SKM-1 (cell line): Measurements from ENCODE around the gene RAP1A.
A peak's percentile ranks its signal among the peaks of the same experiment; 100 is the strongest.
"Not testable (repeated sequence)": the region's sequence is repeated elsewhere in the genome, so short reads cannot be mapped to it uniquely, and the experiment has no call there.

ENCODE experiments used
- DNase-seq: peaks from one replicate; lab custom pipeline; 2025; ENCODE audit not compliant: unreplicated experiment; lab: John Stamatoyannopoulos, UW

The RAP1A gene

GRCh38 chr1:111597426-111597825 is 22.2 kb upstream of the RAP1A start:
- DNase-seq: no peak

DNA sequence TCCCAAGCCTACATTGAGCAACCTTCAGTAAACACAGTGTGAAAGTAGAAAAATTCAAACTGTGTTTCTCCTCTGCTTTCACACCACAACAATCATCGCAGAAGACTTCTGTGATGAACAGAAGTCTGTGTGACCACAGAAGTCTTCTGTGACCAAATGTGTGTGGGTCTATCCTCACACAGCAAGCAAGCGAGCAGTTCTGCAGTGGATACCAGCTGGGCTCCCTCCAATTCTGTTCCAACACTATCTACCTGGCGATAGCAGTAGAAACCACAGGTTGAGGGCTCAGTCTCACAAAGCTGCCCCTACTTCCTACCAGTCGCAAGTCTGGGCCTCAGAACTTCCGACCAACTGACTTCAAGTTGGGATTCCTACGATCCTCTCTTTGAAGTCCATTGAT is 21.0 kb upstream of the RAP1A start:
- no peak for DNase-seq

GRCh38 chr1:111599781-111600693 is 19.6 kb upstream of the RAP1A start:
- DNase-seq: no peak

DNA sequence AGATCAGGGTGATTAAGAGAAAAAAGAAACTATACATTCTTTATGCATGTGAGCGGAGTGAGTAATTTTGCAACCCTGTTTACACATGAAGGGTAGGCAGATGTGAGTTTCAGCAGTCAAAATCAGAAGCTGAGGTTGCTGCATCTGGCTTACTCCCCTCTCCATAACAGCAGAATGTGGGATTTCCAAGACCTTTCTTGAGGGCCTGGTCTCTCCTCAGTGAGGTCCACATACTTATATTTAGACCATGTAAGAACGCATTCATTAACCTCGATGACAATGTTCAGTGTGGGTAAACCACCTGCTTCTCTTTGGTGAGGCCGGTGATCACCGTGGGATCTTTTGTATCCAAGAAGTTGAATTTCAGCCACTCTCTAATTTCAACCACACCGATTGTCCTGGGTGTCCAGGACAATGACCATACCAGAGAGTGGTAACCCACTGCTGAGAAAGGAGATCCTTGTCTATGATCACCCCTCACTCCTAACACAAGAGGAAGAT is 18.7 kb upstream of the RAP1A start:
- no peak for DNase-seq

DNA sequence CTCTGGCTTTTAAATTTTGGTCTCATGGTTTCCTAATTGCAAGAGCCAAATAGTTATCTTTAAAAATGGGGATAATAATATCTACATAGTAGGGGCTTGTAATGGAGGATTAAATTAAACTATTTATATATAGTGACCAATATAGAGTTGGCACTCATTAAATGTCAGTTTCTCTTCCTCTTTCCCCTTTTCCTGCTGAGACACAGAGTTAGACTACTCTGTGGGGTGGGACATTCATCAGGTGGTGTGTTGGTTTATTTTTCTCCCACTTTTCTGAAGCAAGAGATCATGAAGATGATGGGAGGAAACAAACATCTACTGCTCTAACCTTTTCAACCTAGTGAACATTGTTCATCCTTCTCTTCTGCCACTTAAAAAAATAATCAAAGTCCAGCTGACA is 17.3 kb upstream of the RAP1A start:
- DNase-seq: no peak

GRCh38 chr1:111602974-111603373 is 16.6 kb upstream of the RAP1A start:
- no peak for DNase-seq

DNA sequence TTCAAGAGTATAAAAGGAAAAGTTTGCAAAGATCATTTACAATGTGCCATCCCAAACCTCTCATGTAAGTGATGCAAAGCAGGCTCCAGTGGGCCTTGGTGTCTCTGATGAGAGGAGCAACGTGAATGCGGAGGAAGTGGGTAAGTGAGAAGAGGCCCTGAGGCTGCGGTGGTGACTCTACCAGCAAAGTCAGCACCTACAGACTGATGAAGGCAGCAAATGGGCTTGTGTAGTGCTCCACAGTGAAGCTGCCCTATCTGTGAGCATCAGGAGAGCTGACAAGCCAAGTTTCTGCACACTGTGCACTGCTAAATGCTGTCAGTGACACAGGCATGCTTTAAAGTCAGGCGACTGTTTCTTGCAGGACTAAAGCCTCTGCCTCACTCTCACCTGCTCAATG is 15.6 kb upstream of the RAP1A start:
- no peak for DNase-seq

GRCh38 chr1:111604931-111605330 is 14.7 kb upstream of the RAP1A start:
- DNase-seq: no peak

GRCh38 chr1:111605576-111605975 is 14.0 kb upstream of the RAP1A start:
- peak; percentile 41 for DNase-seq

GRCh38 chr1:111606457-111607215 is 13.0 kb upstream of the RAP1A start:
- DNase-seq: not testable (repeated sequence)

DNA sequence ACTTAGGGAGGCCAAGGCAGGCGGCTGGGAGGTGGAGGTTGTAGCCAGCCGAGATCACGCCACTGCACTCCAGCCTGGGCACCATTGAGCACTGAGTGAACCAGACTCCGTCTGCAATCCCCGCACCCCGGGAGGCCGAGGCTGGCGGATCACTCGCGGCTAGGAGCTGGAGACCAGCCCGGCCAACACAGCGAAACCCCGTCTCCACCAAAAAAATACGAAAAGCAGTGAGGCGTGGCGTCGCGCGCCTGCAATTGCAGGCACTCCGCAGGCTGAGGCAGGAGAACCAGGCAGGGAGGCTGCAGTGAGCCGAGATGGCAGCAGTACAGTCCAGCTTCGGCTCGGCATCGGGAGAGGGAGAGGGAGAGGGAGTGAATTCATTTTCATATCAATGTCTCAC is 11.1 kb upstream of the RAP1A start:
- DNase-seq: not testable (repeated sequence)

DNA sequence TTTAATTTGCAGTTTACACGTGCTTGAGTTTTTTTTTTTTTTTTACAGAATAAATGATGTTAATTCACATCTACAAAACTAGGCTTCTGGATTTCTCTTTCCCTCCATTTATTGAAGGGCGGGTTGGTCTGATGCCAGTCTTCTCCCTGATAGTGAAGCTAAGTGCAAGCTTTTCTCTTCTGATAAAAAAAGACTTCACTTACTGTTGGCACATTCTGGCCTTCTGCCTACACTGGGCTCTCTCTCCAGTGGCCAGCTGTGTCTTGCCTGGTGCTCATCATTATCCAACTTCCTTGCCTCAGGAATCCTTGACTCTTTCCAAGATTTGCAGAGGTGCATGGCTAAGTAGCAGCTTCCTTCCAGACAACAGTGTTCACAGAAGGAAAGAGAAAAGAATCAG is 7.6 kb upstream of the RAP1A start:
- DNase-seq: no peak

DNA sequence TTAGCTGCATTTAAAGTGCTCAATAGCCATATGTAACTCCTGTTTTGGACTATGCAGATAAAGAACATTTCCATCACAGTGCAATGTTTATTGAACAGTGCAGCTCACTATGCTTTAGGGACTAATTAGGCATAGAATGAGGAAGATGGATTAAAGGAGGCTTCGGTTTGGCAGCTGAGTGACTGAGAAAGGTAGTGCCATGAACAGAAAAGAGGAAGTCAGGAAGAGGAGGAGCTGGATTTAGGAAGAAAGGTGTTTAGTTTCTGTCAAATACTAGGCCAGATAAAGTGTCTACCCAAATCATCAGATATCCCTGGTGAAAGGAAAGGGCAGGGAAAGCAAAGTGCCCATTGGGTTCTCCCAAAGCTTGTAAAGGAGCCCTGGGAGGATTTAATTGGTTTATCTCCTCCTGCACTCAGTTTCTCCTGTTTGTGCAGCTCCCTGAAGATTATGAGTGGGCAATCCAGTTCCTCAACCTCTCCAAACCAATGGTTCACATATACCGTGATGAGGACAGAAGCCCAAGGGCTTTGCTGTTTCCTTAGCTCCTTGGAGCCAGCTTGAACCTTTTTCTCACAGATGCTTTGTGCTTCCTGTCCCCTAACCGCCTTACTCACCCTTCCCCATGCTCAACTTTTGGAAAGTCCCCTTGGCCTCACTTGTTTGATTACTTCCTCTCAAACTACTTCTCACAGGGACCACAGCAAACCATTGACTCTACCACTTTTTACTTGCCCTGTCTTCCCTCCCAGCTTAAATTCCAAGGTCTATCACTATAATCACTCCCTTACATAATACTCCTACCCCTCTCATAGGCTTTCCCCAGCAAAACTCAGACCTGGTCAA is 3.5 kb upstream of the RAP1A start:
- DNase-seq: peak; percentile 79

DNA sequence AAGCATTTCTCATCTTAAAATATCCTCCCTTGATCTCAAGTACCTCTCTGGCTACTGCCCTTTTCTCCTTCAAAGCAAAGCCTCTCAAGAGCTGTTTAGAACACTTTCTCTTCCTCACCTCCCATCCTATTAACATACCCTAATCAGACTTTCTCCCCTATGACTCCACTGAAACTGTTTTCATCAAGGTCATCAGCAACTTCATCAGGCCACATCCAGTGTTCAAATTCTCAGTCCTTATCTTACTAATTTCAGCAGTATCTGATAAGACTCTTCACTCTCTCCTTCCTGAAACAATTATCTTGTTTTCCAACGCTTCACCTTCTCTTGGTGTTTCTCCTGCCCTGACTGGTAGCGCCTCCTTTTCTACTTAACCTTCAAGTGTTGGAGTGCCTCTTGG is 1.5 kb upstream of the RAP1A start:
- DNase-seq: no peak

DNA sequence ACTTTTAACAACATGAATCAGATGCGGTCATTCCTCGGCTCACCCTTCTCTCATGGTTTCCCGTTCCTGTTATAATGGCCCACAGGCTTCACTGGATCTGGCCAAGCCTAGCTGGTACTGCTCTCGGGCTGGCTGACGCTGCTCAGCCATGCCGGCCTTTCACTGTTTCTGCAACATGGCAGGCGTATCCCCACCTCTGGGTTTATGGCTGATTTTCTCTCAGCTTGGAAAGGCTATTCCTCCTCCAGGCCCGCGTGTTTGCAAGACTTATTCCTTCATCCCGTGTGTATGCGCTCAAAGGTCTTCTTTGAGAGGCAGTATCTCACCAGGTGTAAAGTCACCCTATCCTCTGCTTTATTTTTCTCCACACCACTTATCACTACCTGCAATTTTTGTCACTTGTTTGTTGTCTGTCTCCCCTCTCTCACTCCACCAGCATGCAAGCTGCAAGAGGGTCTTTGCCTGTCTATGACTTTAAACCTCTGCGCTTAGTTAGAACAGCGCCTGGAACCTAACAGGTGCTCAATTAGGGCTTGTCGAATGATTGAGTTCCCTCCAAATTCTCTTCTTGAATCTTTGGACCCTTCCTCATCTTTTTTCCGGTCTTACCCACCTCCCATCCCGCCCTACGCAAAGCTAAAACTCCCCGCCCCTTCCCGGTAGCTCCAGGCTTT is 491 bp upstream of the RAP1A start:
- no peak for DNase-seq

DNA sequence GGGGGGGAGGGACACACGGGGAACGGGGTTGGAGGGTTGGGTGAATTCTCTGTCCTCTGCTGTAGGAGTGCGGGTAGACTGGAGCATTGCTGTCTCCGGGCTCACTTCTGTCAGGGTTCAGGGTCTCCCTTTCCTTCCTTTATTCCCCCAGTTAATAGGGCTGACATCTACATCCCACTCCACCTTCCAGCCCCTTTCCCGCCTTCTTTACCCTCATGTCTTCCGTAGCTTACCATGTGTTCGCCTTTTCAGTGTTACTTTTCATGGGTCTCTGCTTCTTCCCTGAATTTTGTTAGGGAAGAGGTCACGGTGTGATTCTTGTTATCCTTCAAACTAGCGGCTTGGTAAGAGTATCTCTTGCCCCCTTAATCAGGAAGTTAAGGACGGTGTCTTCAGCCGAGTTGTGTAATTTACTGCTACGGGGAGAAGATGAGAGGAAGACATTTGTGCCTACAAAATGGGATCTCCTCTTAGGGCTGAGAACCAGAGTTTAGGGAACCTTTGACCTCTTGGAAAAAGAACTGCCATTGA is 917 bp downstream of the RAP1A start:
- peak; percentile 43 for DNase-seq

- no peak for DNase-seq
These were observed 1.5 kb downstream of the RAP1A start for GRCh38 chr1:111621050-111621449.

DNA sequence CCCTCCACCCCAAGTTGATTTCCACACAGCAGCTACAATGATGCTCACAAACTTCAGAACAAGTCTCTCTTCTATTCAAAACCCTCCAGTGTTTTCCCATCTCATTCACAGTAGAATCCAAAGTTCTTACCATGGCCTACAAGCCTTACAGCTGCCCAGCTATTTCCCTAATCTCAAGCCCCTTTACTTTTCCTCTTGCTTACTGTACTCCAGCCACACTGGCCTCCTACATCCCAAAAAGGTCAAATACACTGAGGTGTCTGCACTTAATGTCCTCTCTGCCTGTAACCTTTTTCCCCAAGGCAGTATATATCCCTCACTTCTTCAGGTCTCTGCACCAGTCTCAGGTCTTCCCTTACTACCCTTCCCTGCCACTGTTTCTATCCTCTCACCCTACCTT is 2.6 kb downstream of the RAP1A start:
- DNase-seq: no peak

- DNase-seq: no peak
These were observed 4.8 kb downstream of the RAP1A start for GRCh38 chr1:111624382-111624781.

DNA sequence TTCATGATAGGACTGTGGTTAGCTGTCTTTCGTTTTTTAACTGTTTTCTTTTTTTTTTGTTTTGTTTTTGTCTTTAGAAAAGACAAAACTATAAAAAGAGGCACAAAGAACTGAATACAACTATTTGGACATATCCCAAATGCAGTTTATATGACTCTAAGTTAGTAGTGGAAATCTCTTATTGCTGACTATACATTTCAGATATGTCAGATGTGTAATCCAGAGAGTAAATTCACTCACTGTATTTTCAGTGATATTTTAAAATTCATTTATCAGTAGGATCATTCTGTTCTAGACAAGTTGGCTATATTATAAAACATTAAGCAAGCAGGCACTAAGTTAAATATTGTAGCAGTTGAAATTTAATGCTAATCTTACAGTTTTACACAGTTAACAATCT is 5.7 kb downstream of the RAP1A start:
- no peak for DNase-seq
